ENCODE measurements around the gene SEMA6A.

Gene SEMA6A

DNA sequence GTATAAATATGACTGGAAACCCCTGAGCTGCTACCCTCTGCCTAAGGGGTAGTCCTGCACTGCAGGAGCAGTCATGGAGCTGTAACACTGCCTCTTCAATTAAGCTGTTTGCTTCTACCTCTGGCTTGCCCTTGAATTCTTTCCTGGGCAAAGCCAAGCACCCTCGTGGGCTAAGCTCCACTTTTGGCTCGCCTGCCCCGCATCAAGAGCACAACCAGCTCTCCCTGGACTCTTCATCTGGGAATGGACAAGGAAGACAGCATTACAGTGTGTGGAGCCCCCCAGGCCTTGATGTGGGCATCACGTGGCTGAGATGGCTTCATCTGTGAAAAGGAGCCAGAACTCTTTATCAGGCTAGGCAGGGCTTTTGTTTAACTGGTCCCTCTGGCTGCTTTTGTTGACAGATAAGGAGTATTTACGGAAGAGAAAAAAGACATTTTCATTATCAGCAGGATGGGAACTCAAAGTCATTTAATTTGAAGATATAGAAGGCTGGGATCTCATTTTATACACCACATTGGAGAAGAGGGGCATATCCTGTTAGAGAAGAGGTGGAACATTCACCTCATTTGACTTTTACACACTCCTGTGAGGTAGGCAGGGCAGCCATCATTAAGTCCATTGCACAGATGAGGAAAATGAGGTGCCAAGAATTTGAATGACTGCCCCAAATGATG, 137.8 kb downstream of the SEMA6A start:
- no peak for FAIRE-seq

DNA sequence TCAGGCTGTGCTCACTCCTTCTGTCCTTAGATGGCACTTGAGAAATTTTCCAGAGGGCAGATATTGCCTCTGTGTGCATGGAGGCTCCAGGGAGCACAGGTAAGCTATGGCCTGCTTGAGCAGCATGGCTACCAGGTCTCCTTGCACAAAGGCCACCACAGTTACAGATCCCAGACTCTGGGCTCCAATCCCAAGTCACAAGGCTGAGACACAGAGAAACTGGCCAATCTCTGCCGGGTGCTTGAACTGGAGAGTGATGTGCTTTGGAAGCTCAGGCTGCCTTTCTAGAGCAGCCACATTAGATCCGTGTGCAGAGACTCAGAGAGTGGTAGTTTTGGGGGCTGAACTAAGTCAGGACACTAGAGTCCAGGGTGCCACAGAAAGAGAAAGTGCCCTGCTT, 145.7 kb downstream of the SEMA6A start:
- FAIRE-seq: no peak

DNA sequence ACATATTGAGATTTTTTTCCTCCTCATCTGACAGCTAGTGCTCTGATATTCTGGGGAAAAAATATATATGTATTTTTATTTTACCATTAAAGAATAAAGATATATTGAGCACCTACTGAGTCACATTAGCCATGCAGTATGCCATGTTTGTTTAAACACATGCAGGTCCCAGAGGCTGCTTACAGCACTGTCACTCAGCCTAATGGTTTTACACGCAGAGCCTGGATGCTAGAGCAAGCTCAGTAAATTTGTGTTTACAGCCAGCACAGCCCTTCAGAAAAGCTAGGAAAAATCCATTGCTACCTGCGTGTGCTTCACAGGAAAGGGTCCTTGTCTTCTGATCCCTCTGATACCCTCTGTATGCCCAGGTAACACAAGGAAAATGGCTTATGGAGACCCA, 146.2 kb downstream of the SEMA6A start:
- FAIRE-seq: no peak

DNA sequence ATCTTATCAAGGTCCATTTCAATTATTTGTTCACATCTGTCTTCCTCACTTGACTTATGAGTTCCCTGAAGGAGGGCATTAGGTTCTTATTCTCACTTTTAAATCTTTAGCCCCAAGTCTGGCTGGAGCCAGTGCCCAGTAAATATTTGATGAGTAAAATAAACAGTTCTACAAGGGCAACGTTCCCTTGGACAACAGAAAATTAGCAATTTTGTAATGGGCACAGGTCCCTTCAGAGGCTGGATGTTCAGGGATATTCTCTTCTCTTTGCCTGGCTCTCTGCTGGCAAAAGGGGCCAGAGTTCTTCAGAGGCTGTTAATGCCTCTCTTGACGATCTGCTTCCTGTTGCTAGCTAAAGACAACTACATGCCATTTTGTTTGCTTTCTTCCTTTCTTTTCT, 149.7 kb downstream of the SEMA6A start:
- no peak for FAIRE-seq

DNA sequence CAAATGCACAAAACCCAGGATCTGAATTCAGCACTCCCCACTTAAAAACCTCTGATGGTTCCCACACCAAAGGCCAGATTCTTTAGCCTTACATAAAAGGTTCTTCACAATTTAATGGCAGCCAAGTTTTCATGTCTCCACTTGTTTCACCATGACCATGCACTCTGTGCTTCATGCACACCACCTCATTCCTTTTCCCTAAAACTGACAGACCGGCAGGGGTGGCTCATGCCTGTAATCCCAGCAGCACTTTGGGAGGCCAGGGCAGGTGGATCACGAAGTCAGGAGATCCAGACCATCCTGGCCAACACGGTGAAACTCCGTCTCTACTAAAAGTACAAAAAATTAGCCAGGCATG, 150.4 kb downstream of the SEMA6A start:
- FAIRE-seq: no peak

DNA sequence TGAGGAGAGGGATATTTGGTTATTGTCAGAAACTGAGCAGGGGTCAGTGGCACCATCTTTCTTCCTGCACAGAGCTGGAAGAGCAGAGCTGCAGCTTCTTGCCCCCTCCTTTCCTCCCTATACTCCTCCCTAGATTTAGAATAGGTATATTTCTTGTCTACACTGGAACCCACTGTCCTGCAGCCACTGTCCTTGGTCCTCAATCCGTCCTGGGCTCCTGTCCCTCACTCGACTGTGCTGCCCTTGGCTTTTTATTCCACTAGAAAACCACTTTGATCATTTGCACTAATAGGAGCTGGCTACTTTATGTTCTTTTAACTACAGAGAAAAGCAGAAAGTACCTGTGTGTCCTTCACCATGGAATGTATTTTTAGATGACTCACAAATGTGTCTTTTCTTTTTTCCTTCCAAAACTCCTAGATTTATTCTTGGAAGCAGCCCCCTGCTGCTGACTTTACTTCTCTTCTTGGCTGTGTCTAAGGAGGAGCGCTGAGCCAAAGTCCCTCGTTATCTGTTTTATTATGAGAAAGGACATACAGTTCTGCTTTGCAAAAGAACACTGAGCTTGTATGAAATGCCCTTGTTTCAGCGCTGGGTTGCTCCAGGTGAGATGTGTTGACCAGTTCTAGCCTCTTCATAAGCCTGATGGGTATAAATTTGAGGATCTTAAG, 150.9 kb downstream of the SEMA6A start:
- FAIRE-seq: no peak

DNA sequence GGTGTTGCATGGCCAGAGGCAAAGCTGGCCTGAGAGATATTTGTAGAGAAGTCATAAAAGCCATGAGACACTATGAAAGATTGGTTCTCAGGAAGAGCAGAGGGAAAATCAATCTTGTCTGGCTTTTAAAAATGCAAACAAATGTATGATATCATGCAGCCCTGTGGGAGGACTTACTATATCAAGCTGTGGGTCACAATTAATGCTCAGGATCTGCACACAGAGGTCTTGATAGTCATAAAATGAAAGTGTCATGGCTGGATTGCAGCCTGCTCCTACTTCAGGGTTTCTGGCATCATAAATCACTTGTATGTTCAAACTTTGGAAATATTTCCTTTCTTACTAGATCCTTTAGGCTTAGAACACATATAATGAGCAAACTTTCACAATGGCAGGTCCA, 151.5 kb downstream of the SEMA6A start:
- FAIRE-seq: no peak

DNA sequence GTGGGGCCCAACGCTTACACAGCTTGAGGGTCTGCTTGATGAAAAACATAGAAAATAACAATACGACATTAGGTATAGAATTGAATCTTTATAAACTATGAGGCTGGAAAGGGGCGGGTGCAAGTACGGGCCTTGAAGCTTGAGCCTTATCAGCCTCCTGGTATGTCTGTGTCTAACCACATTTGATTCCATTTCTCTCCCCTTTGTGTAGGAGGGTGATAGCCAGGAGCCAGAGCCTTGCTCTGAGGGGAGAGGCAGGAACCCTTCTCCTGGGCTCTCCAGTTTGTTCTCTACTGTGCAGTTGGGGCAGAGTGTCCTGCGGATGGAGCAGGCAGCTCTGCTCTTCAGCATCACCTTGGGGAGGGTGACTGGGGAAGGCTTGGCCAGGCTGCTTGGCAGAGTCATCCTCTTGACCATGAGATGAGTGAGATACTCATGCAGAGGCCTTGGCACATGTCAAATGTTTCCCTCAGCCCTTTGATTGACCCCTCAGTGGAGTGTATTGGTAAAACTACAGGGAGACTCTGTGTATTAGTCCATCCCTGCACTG, 153.5 kb downstream of the SEMA6A start:
- FAIRE-seq: no peak

DNA sequence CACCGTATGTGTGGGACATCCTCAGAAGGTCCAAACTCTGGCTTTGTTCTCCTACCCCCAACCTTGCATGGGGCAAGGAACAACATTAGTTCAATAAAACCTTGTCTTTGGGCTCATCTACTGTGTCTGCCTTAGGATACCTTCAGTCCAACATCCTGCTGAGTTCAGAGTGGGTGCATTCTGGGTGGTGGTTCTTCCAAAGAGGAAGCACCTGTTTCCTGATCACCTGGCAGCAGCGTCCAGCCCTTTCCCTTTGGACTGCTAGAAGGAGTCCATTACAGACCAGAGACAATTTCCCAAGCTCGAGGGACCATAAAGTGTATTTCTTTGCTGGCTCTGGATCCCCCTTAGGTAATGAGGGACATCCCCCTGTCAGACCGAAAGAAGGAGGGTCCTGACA, 154.1 kb downstream of the SEMA6A start:
- FAIRE-seq: no peak

DNA sequence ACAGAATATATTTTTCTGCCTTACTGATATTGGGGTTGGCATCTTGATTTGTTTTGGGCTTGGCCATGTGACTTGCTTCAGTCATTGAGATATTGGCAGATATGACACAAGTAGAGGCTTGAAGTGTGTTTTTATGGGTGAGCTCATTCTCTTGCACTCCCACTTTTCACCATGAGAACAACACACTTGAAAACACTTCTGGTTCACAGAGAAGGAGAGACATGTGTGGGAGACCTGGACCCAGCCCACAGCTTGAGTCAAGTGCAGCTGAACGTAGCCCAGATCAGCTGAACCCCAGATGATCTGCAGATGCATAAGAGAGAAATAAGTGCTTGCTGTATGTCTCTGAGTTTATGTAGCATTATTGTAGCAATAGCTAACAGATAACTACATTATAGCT, 155.4 kb downstream of the SEMA6A start:
- FAIRE-seq: no peak

DNA sequence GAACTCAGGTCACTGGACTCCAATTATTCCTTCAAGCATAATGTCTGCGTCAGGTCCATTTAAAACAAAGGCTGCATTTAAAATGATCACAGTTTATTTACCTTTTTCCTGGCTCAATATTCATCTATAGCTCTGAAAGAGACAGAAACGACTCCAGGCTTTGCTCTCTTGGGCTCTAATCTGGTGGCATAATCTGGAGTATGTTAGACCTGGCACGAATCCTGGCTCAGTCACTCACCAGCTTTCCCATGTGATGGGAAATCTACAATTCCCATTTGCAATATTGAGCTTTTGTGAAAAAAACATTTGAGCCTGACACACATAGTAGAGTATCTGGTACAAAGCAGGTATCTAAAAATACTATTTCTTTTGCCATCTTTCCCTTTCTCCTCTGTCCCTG, 155.8 kb downstream of the SEMA6A start:
- FAIRE-seq: no peak

DNA sequence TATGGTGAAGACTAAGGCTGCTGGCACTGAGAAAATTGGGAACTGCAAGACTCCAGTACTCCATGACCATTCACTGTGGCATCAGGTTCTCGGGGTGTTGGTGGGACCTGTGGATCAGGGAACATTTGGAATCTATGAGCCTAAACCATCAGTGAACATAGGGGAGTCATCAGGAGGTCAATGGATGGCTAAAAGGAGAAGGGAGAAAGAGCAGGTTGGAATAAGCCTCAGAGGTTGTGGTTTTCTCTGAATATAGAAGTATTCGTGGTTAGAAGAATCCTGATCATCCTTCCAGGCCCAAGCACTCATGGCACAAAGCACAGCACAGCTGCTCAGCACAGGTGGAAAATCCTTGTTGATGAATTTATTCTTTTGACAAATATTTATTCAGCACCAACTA, 156.6 kb downstream of the SEMA6A start:
- FAIRE-seq: no peak

DNA sequence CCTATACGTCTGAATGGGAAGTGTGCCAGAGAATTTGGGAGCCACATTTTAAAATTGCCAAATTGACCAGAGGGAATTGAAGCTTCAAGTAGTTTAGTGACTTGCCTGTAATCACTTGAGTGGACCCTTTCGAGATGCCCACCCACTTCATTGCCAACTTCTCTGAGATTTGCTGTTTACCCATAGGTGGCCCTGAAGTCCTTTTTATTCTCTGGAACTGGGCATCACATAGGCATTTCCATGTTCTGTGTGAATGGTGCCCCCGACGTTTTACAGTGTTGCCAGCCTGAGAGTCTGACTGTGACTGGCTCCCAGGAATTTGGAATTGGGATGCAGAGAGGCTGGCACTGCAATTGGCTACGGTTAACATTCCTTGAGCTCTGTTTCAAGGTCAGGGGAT, 158.6 kb downstream of the SEMA6A start:
- FAIRE-seq: no peak

DNA sequence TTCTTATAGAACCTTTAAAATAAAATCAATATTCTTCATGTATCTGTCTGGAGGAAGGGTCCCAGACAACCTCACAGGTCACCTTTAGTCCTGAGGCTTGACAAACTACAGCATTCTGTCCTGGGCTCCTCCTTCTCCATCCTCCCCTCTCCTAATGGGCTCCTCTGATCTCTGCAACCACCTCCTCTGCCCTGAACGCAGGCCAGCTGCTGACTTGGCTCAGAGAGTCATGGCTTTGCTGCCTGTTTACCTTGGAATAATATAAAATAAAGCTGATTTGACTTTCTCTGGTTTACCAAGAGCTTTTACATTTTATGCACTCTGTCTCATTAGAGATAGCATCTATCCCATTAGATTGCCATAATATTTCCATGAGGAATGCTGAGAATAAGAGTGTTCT, 159.4 kb downstream of the SEMA6A start:
- no peak for FAIRE-seq

DNA sequence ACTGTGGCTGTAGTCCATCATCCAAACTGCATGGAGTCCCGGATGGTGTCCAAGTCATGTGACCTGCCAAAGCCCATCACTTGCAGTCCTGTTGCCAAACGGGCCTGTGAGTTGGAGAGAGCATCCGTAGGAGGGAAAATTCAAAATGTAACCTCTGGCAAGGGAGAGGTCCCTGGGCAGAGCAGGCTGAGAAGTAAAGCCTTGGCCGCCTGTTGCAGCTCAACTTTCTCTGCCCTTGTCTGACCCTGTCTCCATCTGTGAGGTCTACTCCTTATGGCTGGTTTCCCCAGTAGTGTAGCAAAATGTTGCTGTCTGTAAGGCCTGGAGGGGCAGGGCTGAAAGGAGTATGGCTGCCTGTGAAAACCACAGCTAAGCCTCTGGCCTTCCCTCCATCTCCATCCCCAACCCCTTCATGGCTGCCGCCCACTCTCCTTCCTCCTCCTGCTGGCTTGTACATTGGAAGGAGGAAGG, 163.5 kb downstream of the SEMA6A start:
- no peak for FAIRE-seq

DNA sequence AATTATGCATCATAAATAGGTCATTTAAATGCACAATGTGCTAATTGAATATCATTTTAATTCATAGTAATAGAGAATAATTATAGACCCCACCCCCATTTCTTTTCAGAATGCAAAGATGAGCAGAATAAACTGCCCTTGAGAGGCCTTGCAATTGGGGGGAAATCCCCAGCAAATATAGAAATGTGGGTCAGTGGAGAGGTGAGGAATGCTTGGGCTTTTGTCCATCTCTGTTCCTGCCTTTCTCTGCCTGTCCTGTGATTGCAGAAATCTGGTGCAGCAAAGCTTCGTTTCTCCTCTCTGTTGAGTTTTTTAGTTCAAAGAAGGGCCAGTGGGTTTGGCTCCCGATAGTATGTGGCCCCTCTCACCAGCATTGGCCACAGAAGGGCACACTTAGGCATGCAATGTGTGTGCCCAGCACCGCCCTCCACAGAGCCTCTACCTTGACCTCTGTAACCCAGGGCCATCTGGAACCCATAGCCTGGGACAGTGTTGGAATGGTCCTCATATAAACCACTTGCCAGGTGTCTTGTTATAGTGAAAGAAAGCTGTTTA, 164.2 kb downstream of the SEMA6A start:
- no peak for FAIRE-seq

DNA sequence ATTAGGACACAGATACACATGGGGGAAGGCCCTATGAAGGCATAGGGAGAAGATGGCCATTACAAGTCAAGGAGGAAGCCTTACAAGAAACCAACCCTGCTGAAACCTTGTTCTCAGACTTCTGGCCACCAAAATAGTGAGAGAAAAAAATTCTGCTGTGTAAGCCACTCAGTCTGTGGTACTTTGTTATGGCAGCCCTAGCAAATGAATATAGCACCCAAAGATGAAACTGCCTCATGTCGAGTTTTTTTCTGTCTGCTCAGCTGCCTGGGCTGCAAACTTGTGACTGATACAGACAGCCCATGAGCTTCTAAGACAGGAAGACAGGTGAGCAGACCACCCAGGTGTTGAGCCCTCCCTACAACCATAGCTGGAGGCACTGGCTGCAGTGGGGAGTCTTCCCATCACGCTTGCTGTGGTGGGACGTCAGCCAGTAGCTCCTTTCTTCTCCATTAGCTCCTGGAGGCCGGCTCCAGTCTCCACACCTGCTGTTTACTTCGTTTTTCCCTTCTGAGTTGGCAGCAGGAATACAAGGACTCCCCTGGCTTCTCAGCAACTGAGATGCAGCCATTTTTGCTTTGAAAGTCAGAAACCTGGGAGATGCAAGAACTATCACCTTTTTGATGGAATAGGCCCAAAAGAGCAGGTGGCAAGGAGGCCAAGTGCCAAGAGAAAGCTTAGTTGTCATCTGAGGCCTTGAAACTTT, 164.9 kb downstream of the SEMA6A start:
- FAIRE-seq: no peak

DNA sequence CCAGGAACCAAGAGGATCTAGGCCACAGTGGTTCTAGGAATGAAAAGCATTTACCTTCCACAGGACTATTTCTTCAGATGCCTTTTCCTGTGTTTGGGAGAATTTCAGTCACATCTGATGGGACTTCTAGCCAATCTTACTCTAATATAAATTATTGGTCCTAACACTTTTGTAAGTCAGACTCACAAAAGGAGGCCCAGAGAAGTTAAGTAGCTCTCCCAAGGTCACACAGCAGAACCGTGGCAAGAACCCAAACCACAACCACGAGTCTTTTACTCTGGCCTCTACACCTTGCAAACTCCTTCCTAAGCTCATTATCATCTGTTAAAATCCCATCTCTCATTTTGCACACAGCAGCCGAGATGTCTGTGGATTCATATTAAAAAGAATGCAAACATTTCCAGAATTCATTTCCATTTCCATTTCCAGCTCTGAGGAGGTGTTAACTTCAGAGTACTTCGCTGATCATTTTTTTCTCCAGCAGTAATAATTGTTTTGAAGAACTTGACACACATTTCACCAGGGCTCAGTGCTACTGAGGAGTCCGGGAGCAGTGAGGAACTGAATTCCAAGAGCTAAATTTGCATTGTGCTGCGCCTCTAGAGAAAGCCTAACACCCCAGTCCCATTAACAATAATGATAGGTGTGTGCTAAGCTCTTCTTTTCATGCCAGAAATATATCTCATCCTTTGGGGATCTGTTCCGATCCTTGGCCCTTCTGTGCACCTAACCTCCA, 168.1 kb downstream of the SEMA6A start:
- FAIRE-seq: no peak

DNA sequence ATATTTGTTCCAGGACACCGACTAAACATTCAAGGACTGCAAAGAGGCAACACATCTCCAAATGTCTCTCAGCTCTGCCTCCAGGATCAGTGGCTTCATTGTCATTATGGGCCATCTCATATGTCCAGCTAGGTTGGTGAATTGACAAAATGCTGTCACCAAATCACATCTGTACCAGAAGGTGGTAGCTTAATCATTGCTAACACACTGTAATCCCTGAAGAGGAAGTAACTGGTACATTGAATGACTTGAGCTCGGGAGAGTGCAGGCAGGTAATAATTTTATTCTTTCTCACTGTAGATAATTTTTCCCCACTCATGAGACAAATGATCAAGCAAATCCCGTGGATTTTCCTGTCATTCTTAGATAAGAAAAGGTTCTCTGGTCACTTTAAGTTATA, 169.8 kb downstream of the SEMA6A start:
- FAIRE-seq: no peak

DNA sequence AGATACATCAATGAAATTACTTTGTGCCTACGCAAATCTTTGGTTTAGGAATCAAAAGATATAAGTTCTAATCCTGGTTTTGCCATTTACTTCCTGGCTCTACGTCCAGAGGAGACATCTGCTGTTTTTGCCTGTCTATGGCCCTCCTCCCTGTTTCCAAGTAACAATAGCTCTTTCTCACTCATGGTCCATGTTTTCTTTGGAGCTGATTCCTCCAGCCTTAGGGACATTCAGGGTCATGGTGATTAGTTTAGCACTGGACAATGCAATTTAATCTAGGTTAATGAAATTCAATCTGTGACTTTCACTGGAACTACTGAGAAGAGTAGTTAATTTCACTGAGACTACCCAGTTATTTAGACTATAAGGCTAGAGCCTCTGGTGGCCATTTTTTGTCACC, 170.6 kb downstream of the SEMA6A start:
- FAIRE-seq: no peak

DNA sequence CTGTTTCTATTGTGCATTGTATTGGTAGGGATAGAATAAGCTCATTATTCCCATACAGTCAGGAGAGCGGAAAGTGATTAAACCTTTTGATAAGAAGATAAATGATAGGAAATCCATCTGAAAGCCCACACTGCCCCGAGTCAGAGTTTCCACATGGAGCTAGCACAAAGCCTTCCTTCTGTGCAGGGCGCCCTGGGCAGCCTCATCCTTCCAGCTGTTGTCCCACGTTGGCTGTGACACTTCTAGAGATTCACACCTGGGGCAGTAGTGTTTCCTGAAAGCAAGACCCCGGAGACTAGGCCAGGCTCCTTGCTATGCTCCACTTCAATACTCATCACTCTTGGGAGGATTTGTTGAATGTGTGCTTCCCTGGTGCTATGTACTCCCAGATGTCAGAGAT, 172.4 kb downstream of the SEMA6A start:
- no peak for FAIRE-seq

DNA sequence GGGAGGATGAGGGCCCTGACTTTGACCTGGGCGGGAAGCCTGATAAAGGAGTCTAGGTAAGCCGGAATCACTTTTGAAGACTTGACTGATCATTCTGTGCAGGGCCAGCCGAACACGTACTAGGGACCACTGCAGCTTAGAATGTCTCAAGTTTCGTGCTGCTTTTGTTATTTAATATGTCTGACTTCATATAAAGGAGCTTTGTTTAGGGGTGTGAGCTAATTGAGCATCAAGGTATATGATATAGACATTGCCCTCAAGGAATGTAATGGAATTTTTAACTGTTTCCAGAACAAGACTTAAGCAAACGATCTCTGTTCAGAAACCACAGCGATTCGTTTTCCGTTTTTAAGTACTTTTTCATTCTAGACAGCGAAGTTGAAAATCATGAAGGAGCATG, 173.0 kb downstream of the SEMA6A start:
- FAIRE-seq: no peak

Data from colon (tissue), 2 donors.